NT2/D1 (cell line): ENCODE measurements around the gene CIB2.

Experiments used
- YY1 ChIP-seq: IDR thresholded peaks from 2 replicates; pipeline ENCODE4 v1.6.1; 2011; ENCODE audit not compliant: insufficient read length, insufficient read depth
- ZNF274 ChIP-seq: IDR thresholded peaks from 2 replicates; pipeline ENCODE4 v1.6.1; 2011; ENCODE audit warnings: mild to moderate bottlenecking, low read depth, low read length

DNA sequence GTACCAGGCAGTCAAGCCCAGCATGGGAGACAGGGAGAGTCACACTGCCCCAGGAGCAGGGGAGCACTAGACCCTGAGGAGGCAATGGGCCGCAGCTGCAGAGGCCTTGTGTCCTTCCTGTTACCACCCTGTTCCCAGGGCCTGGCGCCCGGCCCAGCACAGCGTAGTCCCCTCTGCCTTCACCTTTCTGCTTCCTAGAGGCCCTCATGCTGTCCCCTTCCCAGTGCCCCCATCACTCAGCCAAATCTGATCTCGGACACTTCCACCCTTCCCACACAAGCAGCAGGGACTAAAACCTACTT, 46.8 kb downstream of the CIB2 start:
- TF ChIP-seq YY1 (no peak), ZNF274 (no peak)
